Activated B cell treated with CpG ODN at 0.5 μM for 24 hours (primary cell): ENCODE measurements around the gene PINLYP. TPM values are rescaled to one million over a fixed set of nuclear protein-coding genes. Genes with fewer than 3 reads are reported as not detected.

Experiments
- ATAC-seq: fragments of 200-7000 bp; cut with Tn5 transposase; one replicate; pipeline ENCODE4 v1.10.0; 2021; ENCODE audit warnings: low read depth, mild to moderate bottlenecking, moderate library complexity
- CTCF ChIA-PET: fragments of 350-600 bp; sonication (Branson Sonifier 250); formaldehyde crosslinking; loops from one replicate; lab custom pipeline; 2021; ENCODE audit warnings: antibody characterized with exemption; lab: Charles Lee
- POLR2A ChIA-PET: fragments of 350-600 bp; sonication (Branson Sonifier 250); formaldehyde crosslinking; loops from one replicate; lab custom pipeline; 2021; ENCODE audit warnings: antibody characterized with exemption; lab: Charles Lee
- DNase-seq: peaks from one replicate; pipeline ENCODE4 v3.0.0; 2022
- H3K27ac Mint-ChIP-seq: one replicate; pipeline ENCODE4 v1.8.0; 2020; ENCODE audit warnings: mixed read lengths
- H3K27me3 Mint-ChIP-seq: one replicate; pipeline ENCODE4 v1.8.0; 2021; ENCODE audit warnings: mixed read lengths
- H3K36me3 Mint-ChIP-seq: one replicate; pipeline ENCODE4 v1.8.0; 2021; ENCODE audit warnings: low read depth, mixed read lengths
- H3K4me1 Mint-ChIP-seq: one replicate; pipeline ENCODE4 v1.8.0; 2021; ENCODE audit warnings: mixed read lengths
- H3K4me3 Mint-ChIP-seq: one replicate; pipeline ENCODE4 v1.8.0; 2020; ENCODE audit warnings: mild to moderate bottlenecking, mixed read lengths
- H3K9me3 Mint-ChIP-seq: one replicate; pipeline ENCODE4 v1.8.0; 2020; ENCODE audit warnings: mixed read lengths
- intact Hi-C: fragments of 100-400 bp; cut with micrococcal nuclease; formaldehyde crosslinking; loops from one replicate; pipeline ENCODE4 v1.15.1; 2024
- total RNA-seq: library from RNA; stranded (reverse); gene quantifications from 2 replicates; pipeline ENCODE4 v1.2.3, GENCODE V29; 2022
- TF ChIP-seq, protein P1 (sequence below): fragments of 200-600 bp; IDR thresholded peaks from one replicate; pipeline ENCODE4 v1.8.0; 2022; ENCODE audit warnings: antibody characterized with exemption, mild to moderate bottlenecking

The PINLYP gene
- total RNA-seq, 1 donor from 2014 or later: 2.1 TPM

DNA sequence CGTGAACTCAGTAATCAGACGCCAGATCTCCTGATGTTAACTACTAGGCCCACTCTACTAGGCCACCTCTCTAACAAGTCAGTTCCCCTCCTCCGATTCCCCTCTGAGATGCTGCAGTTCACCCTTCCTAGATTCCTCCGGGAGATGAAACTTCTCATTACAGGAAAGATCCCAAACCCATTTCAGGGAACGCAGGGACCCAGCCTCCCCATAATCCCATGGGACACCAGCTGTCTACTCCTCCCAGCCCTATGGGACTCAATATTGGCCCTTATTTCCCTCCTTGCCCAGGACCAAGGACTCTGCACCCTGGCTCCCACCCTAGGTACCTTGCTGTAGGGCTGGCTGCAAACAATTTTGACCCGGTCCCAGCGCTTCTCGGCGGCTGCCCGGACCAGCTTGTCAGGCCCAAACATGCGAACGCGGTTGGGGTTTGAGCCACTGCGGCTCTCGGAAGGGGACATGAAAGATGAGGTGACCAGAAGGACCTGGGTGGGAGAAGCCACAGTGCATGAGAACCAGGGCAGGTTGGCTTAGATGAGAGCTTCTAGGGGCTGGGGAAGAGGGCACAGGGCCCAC lies 21.2 kb upstream of the PINLYP start:
- no peak for ATAC-seq
- Mint-ChIP-seq H3K27me3 (no peaks in the 10 kb centered on the region), H3K9me3 (no peaks in the 10 kb centered on the region), H3K27ac (no peak overlapping the region), H3K36me3 (peaks cover 60% of the 10 kb centered on the region), H3K4me1 (peaks cover 9% of the 10 kb centered on the region), H3K4me3 (no peak overlapping the region)
- DNase-seq: no peak
- POLR2A ChIA-PET: interaction anchor here (1.4 to 1.6 kb wide), 2 partner anchors 40 kb away, joined by 4 to 10 read pairs; no protein-coding TSS in a partner anchor
- CTCF ChIA-PET: interaction anchor here (0.7 to 7.8 kb wide), 18 partner anchors 10 to 256 kb away, joined by 3 to 92 read pairs (median 8); partner anchors contain the start of genes IRGQ, PINLYP, XRCC1 and ZNF575
- TF ChIP-seq, protein P1, sequence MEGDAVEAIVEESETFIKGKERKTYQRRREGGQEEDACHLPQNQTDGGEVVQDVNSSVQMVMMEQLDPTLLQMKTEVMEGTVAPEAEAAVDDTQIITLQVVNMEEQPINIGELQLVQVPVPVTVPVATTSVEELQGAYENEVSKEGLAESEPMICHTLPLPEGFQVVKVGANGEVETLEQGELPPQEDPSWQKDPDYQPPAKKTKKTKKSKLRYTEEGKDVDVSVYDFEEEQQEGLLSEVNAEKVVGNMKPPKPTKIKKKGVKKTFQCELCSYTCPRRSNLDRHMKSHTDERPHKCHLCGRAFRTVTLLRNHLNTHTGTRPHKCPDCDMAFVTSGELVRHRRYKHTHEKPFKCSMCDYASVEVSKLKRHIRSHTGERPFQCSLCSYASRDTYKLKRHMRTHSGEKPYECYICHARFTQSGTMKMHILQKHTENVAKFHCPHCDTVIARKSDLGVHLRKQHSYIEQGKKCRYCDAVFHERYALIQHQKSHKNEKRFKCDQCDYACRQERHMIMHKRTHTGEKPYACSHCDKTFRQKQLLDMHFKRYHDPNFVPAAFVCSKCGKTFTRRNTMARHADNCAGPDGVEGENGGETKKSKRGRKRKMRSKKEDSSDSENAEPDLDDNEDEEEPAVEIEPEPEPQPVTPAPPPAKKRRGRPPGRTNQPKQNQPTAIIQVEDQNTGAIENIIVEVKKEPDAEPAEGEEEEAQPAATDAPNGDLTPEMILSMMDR: no peak
- intact Hi-C loops: loop anchor here (10.0 kb wide), 1 partner anchor 190 kb away; no protein-coding TSS in a partner anchor

GRCh38 chr19:43555185-43555770 lies 20.3 kb upstream of the PINLYP start:
- POLR2A ChIA-PET: interaction anchor here (1.6 kb wide), 1 partner anchor 39 kb away, joined by 10 read pairs; no protein-coding TSS in a partner anchor
- intact Hi-C loops: loop anchor here (1.0 to 10.0 kb wide), 6 partner anchors 22 to 254 kb away; partner anchors contain the start of gene ZNF575
- TF ChIP-seq, protein P1: no peak
- H3K4me1 Mint-ChIP-seq: peaks cover 13% of the 10 kb centered on the region
- H3K36me3 Mint-ChIP-seq: peaks cover 57% of the 10 kb centered on the region
- no peaks in the 10 kb centered on the region for H3K9me3 Mint-ChIP-seq
- no peak overlapping the region for H3K27ac Mint-ChIP-seq
- H3K27me3 Mint-ChIP-seq: no peaks in the 10 kb centered on the region
- CTCF ChIA-PET: interaction anchor here (0.5 to 7.8 kb wide), 23 partner anchors 9 to 255 kb away, joined by 3 to 92 read pairs (median 6); partner anchors contain the start of genes IRGQ, PINLYP, XRCC1 and ZNF575
- peak; percentile 55 for DNase-seq
- peak; percentile 98 for ATAC-seq
- H3K4me3 Mint-ChIP-seq: no peak overlapping the region

DNA sequence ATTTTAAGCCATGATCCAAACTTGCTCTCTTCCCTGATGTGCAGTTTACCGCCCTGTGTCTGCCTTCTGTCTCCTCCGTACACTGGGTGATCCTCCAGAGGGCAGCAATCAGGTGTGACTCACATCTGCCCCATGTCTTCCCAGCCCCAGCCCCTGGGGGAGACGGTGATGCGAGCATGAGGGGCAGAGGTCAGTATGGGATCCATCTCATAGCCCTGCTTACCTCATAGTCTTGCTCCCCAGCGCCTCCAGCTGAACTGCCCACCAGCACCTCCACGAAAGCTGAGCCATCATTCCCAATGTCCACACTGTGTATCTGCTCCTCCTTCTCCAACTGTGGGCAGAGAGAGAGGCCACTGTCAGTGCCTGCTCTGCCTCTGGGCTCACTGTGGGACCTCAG lies 14.9 kb upstream of the PINLYP start:
- CTCF ChIA-PET: interaction anchor here (1.0 kb wide), 1 partner anchor 114 kb away, joined by 3 read pairs; no protein-coding TSS in a partner anchor
- no peak for ATAC-seq
- TF ChIP-seq, protein P1: no peak
- Mint-ChIP-seq H3K4me1 (peaks cover 56% of the 10 kb centered on the region), H3K27me3 (no peaks in the 10 kb centered on the region), H3K27ac (peak overlapping the region; percentile 93), H3K9me3 (no peaks in the 10 kb centered on the region), H3K36me3 (peaks cover 26% of the 10 kb centered on the region), H3K4me3 (no peak overlapping the region)
- no peak for DNase-seq
- POLR2A ChIA-PET: interaction anchor here (0.7 to 1.2 kb wide), 2 partner anchors 27 to 34 kb away, joined by 3 to 4 read pairs; no protein-coding TSS in a partner anchor
- intact Hi-C loops: loop anchor here (10.0 kb wide), 1 partner anchor 224 kb away; the partner anchor contains the start of gene KCNN4

DNA sequence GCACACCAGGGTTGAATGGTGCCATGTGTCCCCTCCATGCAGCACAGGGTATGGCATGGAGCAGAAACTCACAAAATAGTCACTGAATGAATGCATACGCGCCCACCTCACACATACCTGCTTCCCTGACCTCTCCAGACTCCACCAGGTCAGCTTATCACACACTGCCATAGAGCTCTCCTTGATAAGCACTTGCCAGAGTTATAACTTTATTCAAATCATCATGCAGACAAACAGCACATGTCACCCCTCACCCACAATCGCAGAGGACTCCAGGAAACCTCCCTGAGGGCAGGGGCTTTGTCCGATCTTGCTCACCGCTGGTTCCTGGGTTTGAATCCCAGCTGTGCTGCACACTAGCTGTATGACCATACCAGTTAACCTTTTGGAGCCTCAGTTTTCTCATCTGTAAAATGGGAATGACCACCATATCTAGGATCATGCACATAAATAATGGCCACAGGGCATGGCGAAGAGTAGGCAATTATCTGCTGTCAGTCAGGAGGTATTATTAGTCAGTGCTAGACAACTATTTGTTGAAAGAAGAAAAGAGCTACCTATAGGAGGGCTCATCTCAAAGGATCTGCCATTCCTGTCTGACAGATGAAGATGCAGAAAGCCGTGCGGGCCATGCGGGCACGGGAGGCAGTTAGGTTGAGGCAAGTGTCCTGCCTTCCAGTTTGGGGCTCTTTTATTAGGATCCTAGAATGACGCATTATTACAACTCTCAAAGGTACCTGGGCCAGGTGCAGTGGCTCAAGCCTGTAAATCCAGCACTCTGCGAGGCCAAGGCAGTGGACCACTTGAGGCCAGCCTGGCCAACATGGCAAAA lies 14.2 kb upstream of the PINLYP start:
- intact Hi-C loops: loop anchor here (10.0 kb wide), 1 partner anchor 223 kb away; the partner anchor contains the start of gene KCNN4
- ChIA-PET CTCF (interaction anchor here (1.0 kb wide), 1 partner anchor 114 kb away, joined by 3 read pairs; no protein-coding TSS in a partner anchor), POLR2A (interaction anchor here (0.7 to 2.2 kb wide), 3 partner anchors 14 to 42 kb away, joined by 4 to 7 read pairs (median 6); partner anchors contain the start of gene XRCC1)
- no peaks in the 10 kb centered on the region for H3K9me3 Mint-ChIP-seq
- peaks cover 56% of the 10 kb centered on the region for H3K4me1 Mint-ChIP-seq
- no peaks in the 10 kb centered on the region for H3K27me3 Mint-ChIP-seq
- H3K36me3 Mint-ChIP-seq: peaks cover 26% of the 10 kb centered on the region
- no peak overlapping the region for H3K4me3 Mint-ChIP-seq
- no peak for ATAC-seq
- TF ChIP-seq, protein P1: no peak
- DNase-seq: no peak
- peak overlapping the region; percentile 93 for H3K27ac Mint-ChIP-seq
